Testis (tissue), 3 donors: Measurements from ENCODE around the gene ATP2B3. TPM values are rescaled to one million over a fixed set of nuclear protein-coding genes. Genes with fewer than 3 reads are reported as not detected.
A peak's percentile ranks its signal among the peaks of the same experiment; 100 is the strongest.

Source experiments
- DNase-seq: peaks from one replicate; pipeline ENCODE4 v3.0.0-alpha.2; 2019
- H3K27ac ChIP-seq, 2 donors: fragments of 200-600 bp; sonication (generic); one replicate each; pipeline ENCODE4 v1.5.1; 2019
- H3K27me3 ChIP-seq: fragments of 200-600 bp; sonication (generic); one replicate; pipeline ENCODE4 v1.5.1; 2019
- H3K36me3 ChIP-seq: fragments of 200-600 bp; sonication (generic); one replicate; pipeline ENCODE4 v1.5.1; 2017; ENCODE audit warnings: low read depth; ENCODE audit errors: missing control alignments
- H3K4me1 ChIP-seq: fragments of 200-600 bp; sonication (generic); one replicate; pipeline ENCODE4 v1.5.1; 2019
- H3K4me3 ChIP-seq, 2 donors: fragments of 200-600 bp; sonication (generic); one replicate each; pipeline ENCODE4 v1.5.1; 2017 to 2019
- H3K9me3 ChIP-seq: fragments of 200-600 bp; sonication (generic); one replicate; pipeline ENCODE4 v1.5.1; 2017
- CTCF ChIP-seq, 3 experiments: fragments of 450-650 bp in 2 of 3; fragments of 200-600 bp in 1 of 3; sonication (generic) in 1 of 3; IDR thresholded peaks; one replicate each; pipeline ENCODE4 v1.5.1; 2016 to 2019; ENCODE audit warnings: antibody characterized with exemption in 3 of 3, mild to moderate bottlenecking in 2 of 3, moderate library complexity in 1 of 3
- POLR2A ChIP-seq: fragments of 450-650 bp; IDR thresholded peaks from one replicate; pipeline ENCODE4 v1.6.1; 2017; ENCODE audit warnings: antibody characterized with exemption, mild to moderate bottlenecking, moderate library complexity
- WGBS, 2 donors: methylation state at CpG; one replicate each; pipeline ENCODE4 v1.1.5; 2018; 5-methylcytosine and 5-hydroxymethylcytosine counted together
- intact Hi-C: fragments of 100-400 bp; cut with DNase I; formaldehyde crosslinking; loops from one replicate; pipeline ENCODE4 v1.15.1; 2023; ENCODE audit warnings: low total_unique reads
- polyA plus RNA-seq: library from polyadenylated mRNA; stranded (reverse); fragments of 350-450 nt; fragmentation: Illumina TruSeq; extraction: RNeasy Lipid Tissue Mini Kit (QIAGEN cat#74804); gene quantifications from one replicate; pipeline ENCODE4 v1.2.3, GENCODE V29; 2014; ENCODE audit warnings: low read depth, low replicate concordance; ENCODE audit not compliant: insufficient read depth
- total RNA-seq, 2 donors: library from RNA; depleted of rRNA; stranded (reverse); fragments of >200 nt; gene quantifications; one replicate each; pipeline ENCODE4 v1.2.3, GENCODE V29; 2016

Gene ATP2B3
- total and polyA plus RNA-seq, 3 donors from 2014 or later, result 0.16 to 1.2 (median 0.73) TPM

- Histone ChIP-seq H3K36me3 (no peaks in the 10 kb centered on the region), H3K27ac (peak overlapping the region in 1 of 2 donors; percentile 1), H3K9me3 (no peaks in the 10 kb centered on the region), H3K27me3 (no peaks in the 10 kb centered on the region), H3K4me1 (peaks cover 9% of the 10 kb centered on the region), H3K4me3 (no peak overlapping the region)
- no peak for DNase-seq
- intact Hi-C loops, result loop anchor here (5.0 kb wide), 1 partner anchor 36 kb away; no protein-coding TSS in a partner anchor
- WGBS, 2 donors, result 53 to 62% methylated on average over 7 to 11 of the region's 11 CpGs
- no peak for TF ChIP-seq POLR2A
- no peak for TF ChIP-seq CTCF (IDR thresholded peaks at IDR 0.05)
These were observed 45.7 kb upstream of the ATP2B3 start for GRCh38 chrX:153471663-153472280.

GRCh38 chrX:153473126-153473525 is 44.3 kb upstream of the ATP2B3 start:
- Histone ChIP-seq H3K4me1 (peaks cover 12% of the 10 kb centered on the region), H3K36me3 (no peaks in the 10 kb centered on the region), H3K4me3 (no peak overlapping the region), H3K27ac (no peak overlapping the region), H3K27me3 (no peaks in the 10 kb centered on the region), H3K9me3 (no peaks in the 10 kb centered on the region)
- TF ChIP-seq CTCF (IDR thresholded peaks at IDR 0.05) (no peak), POLR2A (no peak)
- 89% methylated on average over 7 of the region's 10 CpGs; no CpG with 5 or more reads in 1 of the 2 donors for WGBS, 2 donors
- intact Hi-C loops, result loop anchor here (5.0 kb wide), 1 partner anchor 34 kb away; no protein-coding TSS in a partner anchor
- no peak for DNase-seq

- Histone ChIP-seq H3K4me3 (no peak overlapping the region), H3K4me1 (peaks cover 12% of the 10 kb centered on the region)
These were observed 43.2 kb upstream of the ATP2B3 start for GRCh38 chrX:153474266-153474665.

GRCh38 chrX:153474718-153475117 is 42.7 kb upstream of the ATP2B3 start:
- 0% methylated on average over 31 of the region's 59 CpGs; no CpG with 5 or more reads in 1 of the 2 donors for WGBS, 2 donors
- TF ChIP-seq POLR2A, result no peak
- no peak for TF ChIP-seq CTCF (IDR thresholded peaks at IDR 0.05)
- peaks cover 8% of the 10 kb centered on the region for H3K4me1 ChIP-seq

More at GRCh38 chrX:153474266-153474665, 43.2 kb upstream of the ATP2B3 start:
- intact Hi-C loops, result loop anchor here (5.0 kb wide), 1 partner anchor 33 kb away; no protein-coding TSS in a partner anchor
- no peak for TF ChIP-seq POLR2A
- TF ChIP-seq CTCF (IDR thresholded peaks at IDR 0.05), result no peak
- H3K36me3 ChIP-seq, result no peaks in the 10 kb centered on the region
- H3K27me3 ChIP-seq, result no peaks in the 10 kb centered on the region
- no peaks in the 10 kb centered on the region for H3K9me3 ChIP-seq
- no peak overlapping the region for H3K27ac ChIP-seq
- no peak for DNase-seq
- WGBS, 2 donors, result 75% methylated on average over 10 of the region's 10 CpGs; no CpG with 5 or more reads in 1 of the 2 donors

More at GRCh38 chrX:153474718-153475117, 42.7 kb upstream of the ATP2B3 start:
- Histone ChIP-seq H3K9me3 (no peaks in the 10 kb centered on the region), H3K27ac (no peak overlapping the region), H3K27me3 (no peaks in the 10 kb centered on the region), H3K4me3 (no peak overlapping the region), H3K36me3 (no peaks in the 10 kb centered on the region)
- intact Hi-C loops, result loop anchor here (5.0 kb wide), 1 partner anchor 33 kb away; no protein-coding TSS in a partner anchor
- peak; percentile 62 for DNase-seq
